Measurements from ENCODE around the gene SLC51A.

The SLC51A gene

DNA sequence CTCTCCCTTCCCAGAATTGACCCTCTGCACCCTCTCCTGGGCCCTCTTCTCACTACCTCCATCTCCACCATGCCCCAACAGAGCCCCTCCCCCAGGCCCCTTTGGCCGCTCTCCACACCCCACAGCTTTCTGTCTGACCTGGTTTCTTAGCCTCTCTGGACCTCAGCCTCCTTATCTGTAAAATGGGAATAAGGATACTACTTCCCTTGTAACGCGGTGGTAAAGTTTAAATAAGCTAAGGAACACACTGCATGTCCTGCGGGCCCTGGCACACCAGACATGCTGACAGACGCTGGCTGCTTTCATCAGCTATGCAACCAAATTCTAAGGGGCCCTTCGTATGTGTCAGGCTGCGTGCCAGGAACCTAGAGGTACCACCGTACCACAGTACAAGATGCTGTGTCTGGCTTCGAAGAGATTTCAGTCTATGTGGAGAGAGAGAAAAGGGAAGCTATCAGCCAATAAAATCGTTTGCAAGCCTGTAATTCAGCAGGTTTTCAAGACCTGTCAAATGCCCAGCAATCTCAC lies 777 bp upstream of the SLC51A start:
- in situ Hi-C loops (cut with MboI; ENCODE audit: low sequenced_read_pairs): no loop called here

DNA sequence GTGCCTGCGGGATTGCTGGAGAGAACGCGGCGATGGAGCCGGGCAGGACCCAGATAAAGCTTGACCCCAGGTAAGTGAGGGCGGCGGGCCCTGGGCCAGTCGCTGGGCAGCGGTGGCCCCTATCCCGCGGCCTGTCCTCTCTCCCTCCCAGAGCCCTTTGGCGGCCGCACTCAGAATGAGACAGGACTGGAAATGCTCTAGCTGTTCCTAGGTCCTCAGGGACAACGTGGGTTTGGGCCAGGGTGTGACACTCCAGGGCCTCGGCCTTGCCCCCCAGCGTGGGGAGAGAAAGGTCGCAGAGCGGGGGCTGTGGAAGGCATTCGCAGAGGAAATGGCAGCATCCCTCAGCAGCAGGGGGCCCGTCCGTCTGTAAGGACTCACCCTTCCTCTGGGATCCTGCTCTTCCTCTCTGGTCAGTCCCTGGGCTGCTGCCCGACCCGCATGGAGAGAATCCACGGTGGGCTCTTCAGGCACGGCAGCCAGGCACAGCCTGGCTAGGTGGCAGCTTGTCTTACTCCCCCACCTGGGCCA lies 412 bp downstream of the SLC51A start:
- in situ Hi-C loops (cut with MboI; ENCODE audit: low sequenced_read_pairs): no loop called here

- in situ Hi-C loops (cut with MboI; ENCODE audit: low sequenced_read_pairs): no loop called here
These were observed 1.2 kb downstream of the SLC51A start for GRCh38 chr3:196217307-196218154.

- in situ Hi-C loops (cut with MboI; ENCODE audit: low sequenced_read_pairs): no loop called here
These were observed 1.9 kb downstream of the SLC51A start for GRCh38 chr3:196218155-196218712.

DNA sequence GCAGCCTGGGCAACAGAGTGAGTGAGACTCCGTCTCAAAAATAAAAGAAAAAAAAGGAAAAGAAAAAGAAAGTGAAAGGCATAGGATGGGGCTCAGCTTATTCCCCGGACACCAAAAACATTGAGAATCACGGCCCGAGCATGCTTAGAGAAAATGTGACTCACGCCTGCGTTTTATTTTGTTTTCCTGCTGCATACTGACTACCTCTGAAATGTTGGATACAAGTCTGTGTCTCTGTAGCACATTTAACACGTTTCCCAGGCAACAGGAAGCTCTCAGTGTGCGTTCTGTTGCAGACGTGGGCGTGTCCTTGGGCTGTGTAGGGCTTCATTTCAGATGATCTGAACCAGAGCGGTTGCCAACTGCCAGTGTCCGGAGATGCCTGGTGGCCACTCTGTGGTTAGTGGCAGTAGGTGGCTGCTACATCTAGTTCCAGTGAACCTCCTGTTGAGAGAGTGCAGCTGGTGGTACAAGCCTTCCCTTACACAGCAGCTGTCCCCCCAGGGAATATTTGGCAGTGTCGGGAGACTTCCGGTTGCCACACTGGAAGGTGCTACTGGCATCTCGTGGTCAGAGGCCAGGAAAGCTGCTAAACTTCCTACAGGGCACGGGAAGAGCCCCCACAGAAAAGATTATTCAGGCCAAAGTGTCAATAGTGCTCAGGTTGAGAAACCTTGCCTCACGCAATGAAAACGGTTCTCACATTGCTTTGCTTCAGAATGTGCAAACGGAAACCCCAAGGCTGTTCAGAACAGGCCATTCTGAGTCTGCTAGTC lies 3.0 kb downstream of the SLC51A start:
- in situ Hi-C loops (cut with MboI; ENCODE audit: low sequenced_read_pairs): no loop called here

DNA sequence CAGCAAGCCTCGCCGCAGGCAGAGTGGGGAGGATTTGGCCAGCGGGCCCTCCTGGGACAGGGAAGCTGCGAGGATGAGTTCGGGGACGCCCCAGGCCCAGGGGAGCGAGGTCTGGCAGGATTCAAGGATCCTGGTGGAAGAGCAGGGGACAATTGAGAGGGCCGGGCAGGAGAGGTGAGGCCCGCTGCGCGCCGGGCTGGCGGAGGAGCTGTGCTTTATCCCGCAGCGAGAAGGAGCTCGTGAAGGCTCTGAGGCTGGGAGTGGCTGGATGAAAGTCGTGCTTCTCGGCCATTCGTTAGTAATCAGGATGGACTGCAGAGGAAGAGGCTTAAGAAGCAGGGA lies 3.6 kb downstream of the SLC51A start:
- in situ Hi-C loops (cut with MboI; ENCODE audit: low sequenced_read_pairs): no loop called here

- in situ Hi-C loops (cut with MboI; ENCODE audit: low sequenced_read_pairs): no loop called here
These were observed 4.3 kb downstream of the SLC51A start for GRCh38 chr3:196220587-196220986.

DNA sequence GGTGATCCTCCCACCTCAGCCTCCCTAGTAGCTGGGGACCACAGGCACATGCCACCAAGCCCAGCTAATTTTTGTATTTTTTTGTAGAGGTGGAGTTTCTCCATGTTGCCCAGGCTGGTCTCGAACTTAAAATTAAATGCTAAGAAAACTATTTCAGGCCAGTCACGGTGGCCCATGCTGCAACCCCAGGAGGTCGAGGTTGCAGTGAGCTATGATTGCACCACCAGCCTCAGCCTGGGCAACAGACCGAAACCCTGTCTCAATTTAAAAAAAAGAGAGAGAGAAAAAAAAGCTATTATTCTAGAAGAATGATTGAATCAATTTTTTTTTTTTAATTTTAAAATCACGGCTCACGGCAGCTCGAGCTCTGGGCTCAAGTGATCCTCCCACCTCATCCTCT lies 4.7 kb downstream of the SLC51A start:
- in situ Hi-C loops (cut with MboI; ENCODE audit: low sequenced_read_pairs): no loop called here

GRCh38 chr3:196222876-196223595 lies 6.7 kb downstream of the SLC51A start:
- in situ Hi-C loops (cut with MboI; ENCODE audit: low sequenced_read_pairs): no loop called here

DNA sequence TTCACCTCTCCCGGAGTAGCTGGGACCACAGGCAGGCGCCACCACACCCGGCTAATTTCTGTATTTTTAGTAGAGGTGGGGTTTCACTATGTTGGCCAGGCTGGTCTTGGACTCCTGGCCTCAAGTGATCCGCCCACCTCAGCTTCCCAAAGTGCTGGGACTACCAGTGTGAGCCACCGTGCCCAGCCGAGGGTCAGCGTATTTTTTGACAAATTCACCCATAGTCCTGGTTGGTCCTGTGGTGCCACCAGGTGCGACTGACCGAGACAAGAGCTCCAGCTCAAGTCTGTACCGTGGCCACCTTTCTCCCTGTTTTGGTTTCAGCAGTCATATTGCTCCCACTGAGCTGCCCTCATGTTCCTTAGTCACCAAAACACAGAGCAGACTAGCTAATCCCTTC lies 8.8 kb downstream of the SLC51A start:
- in situ Hi-C loops (cut with MboI; ENCODE audit: low sequenced_read_pairs): no loop called here

- in situ Hi-C loops (cut with MboI; ENCODE audit: low sequenced_read_pairs): no loop called here
These were observed 9.5 kb downstream of the SLC51A start for GRCh38 chr3:196225763-196226364.

GRCh38 chr3:196227121-196227561 lies 10.8 kb downstream of the SLC51A start:
- in situ Hi-C loops (cut with MboI; ENCODE audit: low sequenced_read_pairs): no loop called here

GRCh38 chr3:196227629-196228493 lies 11.5 kb downstream of the SLC51A start:
- in situ Hi-C loops (cut with MboI; ENCODE audit: low sequenced_read_pairs): no loop called here

DNA sequence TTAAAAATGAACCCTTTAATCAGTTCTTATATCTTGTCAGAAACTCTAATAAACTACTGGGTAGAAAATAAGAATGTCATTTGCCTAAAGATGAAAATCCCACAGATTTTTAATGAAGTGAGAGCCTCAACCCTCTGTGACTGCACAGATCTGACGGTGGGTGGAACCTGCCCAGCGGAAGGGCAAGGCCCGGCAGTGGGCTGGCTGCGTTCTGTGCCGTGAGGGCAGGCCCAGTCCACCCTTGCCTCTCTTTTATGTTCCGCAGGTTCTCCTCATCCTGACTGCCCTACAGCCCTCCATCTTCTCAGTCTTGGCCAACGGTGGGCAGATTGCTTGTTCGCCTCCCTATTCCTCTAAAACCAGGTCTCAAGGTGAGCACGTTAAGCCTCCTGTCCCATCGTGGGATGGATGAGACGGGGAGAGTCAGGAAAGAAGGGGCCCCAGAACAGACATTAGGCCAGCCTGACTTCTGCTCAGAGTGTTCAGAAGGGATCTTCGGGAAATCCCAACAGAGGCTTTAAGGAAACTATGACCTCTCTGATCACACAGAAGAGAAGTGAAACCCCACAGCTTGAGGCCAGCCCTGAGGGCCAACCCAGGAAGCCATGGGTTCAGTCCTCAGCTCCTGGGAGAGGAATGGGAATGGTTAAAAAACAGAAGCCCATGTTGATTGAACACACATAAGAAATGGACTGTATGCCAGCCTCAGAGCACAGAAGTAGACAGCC lies 16.0 kb downstream of the SLC51A start:
- in situ Hi-C loops (cut with MboI; ENCODE audit: low sequenced_read_pairs): no loop called here

GRCh38 chr3:196232882-196233251 lies 16.5 kb downstream of the SLC51A start:
- in situ Hi-C loops (cut with MboI; ENCODE audit: low sequenced_read_pairs): no loop called here

- in situ Hi-C loops (cut with MboI; ENCODE audit: low sequenced_read_pairs): no loop called here
These were observed 19.3 kb downstream of the SLC51A start for GRCh38 chr3:196235452-196236122.

DNA sequence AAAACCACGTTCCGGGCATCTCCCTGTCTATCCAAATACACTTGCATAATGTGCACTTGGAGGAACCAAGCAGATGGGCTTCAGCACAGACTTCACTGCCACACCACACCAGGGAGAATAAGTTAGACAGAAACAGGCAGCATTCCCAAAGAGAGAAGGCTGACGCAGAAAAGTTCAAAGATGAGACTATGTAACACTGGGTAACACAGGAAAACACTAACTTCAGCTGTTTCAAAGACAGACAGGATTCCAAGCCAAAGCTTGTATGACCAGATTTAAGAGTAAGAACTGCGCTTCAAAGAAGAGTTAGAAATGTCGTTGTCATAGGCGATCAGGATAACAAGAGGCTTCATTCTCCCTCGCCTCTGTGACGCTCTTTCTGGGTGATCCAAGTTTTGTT lies 19.9 kb downstream of the SLC51A start:
- in situ Hi-C loops (cut with MboI; ENCODE audit: low sequenced_read_pairs): no loop called here

DNA sequence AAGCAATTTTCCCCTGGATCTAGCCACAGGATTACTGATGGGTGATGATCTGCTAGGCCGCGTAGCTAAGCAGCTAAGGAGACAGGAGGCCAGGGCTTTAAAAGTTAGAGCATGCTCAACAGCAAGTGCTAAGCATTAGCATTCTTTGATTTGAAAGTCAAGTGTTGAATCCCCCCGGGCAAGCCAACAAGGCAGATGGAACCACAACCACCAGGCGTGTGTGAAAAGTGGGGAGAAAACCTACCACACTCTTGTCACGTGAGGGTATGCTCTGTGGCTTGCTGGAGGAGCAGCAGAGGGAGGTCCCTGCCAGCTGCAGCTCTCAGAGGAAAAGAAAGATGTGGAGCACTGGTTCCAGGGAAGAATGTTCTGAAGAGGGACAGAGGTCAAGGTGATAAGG lies 20.9 kb downstream of the SLC51A start:
- in situ Hi-C loops (cut with MboI; ENCODE audit: low sequenced_read_pairs): no loop called here
